Loucy (cell line): Measurements from ENCODE around the gene FDXACB1.

Experiments
- EZH2phosphoT487 ChIP-seq: fragments of 200-600 bp; IDR thresholded peaks from 2 replicates; pipeline ENCODE4 v1.6.1; 2018; ENCODE audit warnings: antibody characterized with exemption, mild to moderate bottlenecking, moderate library complexity, borderline replicate concordance
- TF ChIP-seq, protein P1 (sequence below): fragments of 200-600 bp; sonication (generic); conservative IDR thresholded peaks from 2 replicates; pipeline ENCODE4 v1.5.1; 2014; ENCODE audit warnings: mild to moderate bottlenecking, antibody characterized with exemption, low read length

DNA sequence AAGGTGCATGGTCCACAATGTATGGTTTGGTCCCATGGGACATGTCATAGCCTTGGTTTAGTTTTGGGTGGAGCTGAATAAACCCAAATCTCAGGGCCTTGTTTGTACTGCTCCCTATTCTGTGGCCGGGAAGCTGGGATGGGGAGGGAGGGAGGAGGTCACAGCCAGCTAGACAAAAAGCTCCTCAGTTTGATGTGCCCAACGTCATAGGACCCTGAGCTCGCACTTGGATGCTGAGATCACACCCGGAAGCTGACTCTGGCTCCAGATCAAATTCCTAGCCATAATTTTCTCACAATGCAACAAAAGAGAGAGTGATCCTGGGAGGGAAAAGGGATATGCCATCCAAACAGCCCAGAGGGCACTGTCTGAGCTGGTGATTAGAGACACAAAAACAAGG is 35.0 kb upstream of the FDXACB1 start:
- TF ChIP-seq, protein P1, sequence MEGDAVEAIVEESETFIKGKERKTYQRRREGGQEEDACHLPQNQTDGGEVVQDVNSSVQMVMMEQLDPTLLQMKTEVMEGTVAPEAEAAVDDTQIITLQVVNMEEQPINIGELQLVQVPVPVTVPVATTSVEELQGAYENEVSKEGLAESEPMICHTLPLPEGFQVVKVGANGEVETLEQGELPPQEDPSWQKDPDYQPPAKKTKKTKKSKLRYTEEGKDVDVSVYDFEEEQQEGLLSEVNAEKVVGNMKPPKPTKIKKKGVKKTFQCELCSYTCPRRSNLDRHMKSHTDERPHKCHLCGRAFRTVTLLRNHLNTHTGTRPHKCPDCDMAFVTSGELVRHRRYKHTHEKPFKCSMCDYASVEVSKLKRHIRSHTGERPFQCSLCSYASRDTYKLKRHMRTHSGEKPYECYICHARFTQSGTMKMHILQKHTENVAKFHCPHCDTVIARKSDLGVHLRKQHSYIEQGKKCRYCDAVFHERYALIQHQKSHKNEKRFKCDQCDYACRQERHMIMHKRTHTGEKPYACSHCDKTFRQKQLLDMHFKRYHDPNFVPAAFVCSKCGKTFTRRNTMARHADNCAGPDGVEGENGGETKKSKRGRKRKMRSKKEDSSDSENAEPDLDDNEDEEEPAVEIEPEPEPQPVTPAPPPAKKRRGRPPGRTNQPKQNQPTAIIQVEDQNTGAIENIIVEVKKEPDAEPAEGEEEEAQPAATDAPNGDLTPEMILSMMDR, result no peak
- TF ChIP-seq EZH2phosphoT487, result no peak
